ENCODE measurements around the gene NEUROG2.

Gene NEUROG2

DNA sequence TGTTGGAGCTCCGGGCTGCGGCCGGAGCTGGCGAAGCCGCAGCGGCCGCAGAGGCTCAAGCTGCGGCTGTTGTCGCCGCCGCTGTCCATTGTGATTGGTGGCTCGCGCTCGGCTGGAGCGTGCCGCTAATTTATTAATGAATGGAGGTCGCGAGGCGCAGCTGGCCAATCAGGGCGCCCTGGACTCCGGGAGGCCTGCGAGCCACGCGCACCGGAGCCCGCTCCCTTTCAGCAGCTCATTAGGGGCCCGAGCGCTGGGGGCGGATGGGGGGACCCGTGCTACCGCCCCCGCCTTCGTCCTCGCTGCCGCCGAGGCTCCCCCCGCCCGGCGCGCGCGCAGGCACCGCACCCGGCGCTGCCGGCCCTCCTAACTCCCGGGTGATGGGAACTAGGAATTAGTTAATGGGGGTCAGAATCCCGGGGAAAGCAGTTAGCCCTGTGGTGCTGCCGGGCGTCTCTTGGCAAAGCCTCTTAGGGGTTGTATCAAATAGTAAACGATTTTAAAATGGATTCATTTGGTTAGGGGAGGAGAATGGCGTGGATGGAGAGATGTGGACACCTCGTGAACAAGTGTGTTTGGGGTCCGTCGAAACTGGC is 589 bp upstream of the NEUROG2 start:
- DNase-seq (ENCODE audit: low read depth): no peak
- TF ChIP-seq, protein P1, sequence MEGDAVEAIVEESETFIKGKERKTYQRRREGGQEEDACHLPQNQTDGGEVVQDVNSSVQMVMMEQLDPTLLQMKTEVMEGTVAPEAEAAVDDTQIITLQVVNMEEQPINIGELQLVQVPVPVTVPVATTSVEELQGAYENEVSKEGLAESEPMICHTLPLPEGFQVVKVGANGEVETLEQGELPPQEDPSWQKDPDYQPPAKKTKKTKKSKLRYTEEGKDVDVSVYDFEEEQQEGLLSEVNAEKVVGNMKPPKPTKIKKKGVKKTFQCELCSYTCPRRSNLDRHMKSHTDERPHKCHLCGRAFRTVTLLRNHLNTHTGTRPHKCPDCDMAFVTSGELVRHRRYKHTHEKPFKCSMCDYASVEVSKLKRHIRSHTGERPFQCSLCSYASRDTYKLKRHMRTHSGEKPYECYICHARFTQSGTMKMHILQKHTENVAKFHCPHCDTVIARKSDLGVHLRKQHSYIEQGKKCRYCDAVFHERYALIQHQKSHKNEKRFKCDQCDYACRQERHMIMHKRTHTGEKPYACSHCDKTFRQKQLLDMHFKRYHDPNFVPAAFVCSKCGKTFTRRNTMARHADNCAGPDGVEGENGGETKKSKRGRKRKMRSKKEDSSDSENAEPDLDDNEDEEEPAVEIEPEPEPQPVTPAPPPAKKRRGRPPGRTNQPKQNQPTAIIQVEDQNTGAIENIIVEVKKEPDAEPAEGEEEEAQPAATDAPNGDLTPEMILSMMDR (IDR thresholded peaks at IDR 0.05; ENCODE audit: control insufficient read depth, extremely low read depth, insufficient read depth): no peak
- peak overlapping the region; percentile 13; the same call in 1 of the 2 replicates for H3K4me3 ChIP-seq (ENCODE audit: low read depth, low read length)

DNA sequence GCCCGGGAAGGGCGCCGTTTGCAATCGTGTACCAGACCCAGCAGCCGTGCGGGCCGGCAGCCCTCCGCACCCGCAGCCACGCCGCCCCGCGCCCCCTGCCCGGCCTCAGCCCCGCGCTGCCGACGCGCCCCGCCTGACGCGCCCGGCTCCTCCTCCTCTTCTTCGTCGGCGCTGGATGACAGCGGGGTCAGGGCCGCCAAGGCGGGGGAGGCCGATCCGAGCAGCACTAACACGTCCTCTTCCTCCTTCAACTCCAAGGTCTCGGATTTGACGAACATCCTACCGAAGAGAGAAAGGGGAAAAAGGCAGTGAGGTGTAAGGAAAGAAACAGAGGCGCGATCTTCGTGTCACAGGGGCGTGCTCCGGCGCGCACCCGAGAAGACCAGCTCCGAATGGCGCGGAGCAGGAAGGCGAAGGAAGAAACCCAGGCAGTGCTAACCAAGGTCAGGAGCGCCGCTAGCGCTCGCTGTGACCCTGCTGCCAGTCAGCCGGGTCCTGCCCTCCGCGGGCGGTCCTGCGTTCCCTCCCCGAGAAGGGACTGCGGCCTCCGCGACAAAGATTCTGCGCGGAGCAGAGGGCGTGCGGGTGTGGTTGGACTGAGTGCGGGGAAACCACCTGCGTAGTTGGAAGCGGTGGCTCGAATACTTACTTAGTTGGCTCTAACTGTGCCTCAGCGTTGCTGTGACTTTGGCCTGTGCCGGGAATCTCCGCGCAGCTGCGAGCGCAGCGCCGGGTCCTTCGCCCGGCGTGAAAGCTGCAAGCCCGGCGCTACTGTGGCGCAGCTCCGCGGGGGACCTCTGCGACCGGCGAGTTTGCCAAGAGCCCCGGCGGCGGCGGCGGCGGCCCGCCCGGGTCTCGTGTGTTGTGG is 548 bp downstream of the NEUROG2 start:
- peak; percentile 2 for DNase-seq (ENCODE audit: low read depth)
- peak overlapping the region; percentile 49 for H3K4me3 ChIP-seq (ENCODE audit: low read depth, low read length)
- TF ChIP-seq, protein P1 (IDR thresholded peaks at IDR 0.05; ENCODE audit: control insufficient read depth, extremely low read depth, insufficient read depth): 0 out of 2 replicates have a peak, but pooled peaks have one; percentile 0

DNA sequence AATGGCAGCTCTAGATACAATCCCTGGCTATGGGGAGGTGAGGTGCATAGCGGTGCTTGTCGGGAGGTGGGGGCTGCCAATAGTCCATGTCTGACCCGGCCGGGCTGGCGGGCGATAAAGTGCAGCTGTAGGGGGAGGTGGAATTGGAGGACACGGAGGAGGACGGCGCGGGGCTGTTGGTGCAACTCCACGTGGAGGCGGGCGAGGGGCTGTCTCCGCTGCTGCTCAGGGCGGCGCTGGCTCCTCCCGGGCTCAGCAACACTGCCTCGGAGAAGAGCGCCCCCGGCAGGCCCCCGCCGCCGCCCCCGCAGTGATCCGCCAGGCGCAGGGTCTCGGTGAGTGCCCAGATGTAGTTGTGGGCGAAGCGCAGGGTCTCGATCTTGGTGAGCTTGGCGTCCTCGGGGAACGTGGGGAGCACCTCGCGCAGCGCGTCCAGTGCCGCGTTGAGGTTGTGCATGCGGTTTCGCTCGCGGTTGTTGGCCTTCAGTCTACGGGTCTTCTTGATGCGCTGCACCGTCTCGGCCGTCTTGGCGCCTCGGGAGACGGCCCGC is 1.3 kb downstream of the NEUROG2 start:
- H3K4me3 ChIP-seq (ENCODE audit: low read depth, low read length): peak overlapping the region; percentile 49
- TF ChIP-seq, protein P1 (IDR thresholded peaks at IDR 0.05; ENCODE audit: control insufficient read depth, extremely low read depth, insufficient read depth): no peak
- no peak for DNase-seq (ENCODE audit: low read depth)

DNA sequence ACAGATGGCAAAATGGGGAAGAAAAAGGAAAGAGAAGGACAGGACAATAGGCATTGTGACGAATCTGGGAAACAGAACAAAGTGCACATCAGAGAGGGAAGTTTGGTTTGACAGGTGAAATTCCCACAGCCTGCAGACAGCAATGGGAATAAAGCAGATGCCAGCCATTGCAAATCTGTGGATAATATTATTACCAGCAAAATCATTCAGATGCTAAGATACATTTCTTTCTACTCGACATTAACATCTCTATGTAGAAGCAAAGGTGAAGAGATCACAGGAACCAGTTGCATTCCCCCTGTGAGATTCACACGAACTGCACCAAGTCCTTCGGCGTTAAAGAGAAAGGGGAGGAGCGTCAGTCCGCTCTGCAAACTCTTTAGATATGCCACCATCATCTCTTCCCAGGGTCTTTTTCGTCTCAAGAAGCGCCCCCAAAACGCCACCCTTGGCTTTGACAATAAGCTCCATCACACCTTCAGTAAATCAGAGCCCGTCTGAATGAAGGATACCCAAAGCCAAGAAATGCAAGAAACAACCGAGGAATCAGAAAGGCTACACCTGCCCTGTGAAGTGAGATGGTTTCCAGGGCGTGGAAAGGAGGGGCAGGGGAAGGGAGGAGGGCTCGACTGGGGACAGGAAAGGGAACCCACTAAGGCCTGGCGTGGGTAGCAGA is 1.9 kb downstream of the NEUROG2 start:
- DNase-seq (ENCODE audit: low read depth): no peak
- no peak overlapping the region for H3K4me3 ChIP-seq (ENCODE audit: low read depth, low read length)
- TF ChIP-seq, protein P1 (IDR thresholded peaks at IDR 0.05; ENCODE audit: control insufficient read depth, extremely low read depth, insufficient read depth): no peak

DNA sequence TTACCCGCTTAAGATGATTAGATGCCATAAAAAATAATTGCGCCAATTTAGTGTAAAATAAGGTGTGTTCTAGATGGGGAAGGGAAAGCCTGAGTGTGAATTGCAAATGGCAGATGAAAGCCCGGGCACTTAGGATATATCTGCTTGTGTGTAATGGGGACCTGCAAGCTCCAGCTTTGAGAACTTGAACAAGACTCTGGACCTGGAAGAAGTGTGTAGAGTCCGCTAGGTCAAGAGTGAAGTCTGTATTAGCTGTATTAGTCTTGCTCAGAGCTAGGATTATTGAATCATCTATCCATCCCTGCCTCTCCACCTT is 4.2 kb downstream of the NEUROG2 start:
- TF ChIP-seq, protein P1 (IDR thresholded peaks at IDR 0.05; ENCODE audit: control insufficient read depth, extremely low read depth, insufficient read depth): no peak
- no peak overlapping the region for H3K4me3 ChIP-seq (ENCODE audit: low read depth, low read length)
- no peak for DNase-seq (ENCODE audit: low read depth)

DNA sequence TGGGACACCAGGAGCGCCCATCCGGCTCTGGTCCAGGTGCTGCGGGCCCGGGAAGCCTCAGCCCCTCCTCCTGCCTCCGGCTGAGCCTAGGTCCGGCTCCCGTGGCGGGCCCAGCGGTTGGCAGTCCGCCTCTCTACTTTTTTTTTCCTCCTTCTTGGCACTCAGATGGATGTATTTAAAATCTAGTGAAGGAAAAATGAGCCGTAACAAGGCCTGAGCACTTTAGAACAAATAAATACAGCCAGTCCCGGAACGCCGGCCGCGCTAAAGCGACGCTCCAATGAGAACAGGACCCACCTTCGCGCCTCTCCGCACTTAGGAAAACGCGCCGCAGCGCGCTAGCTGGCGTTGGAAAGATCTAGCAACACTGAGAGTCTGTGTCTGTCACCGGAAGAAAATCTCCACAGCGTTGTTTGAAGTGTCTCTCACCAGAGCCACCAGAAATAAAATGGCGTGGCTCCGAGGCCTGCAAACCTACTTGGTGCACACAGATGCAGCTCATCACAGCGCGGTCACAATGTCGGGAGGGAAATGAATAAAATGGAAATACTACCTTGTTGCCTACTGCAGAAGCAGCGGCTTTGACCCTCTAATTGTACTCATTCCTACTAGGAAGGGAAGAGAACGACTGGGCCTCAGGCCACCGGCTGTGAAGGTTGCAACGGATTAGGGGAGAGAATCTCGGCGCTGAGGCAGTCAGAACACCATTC is 4.7 kb downstream of the NEUROG2 start:
- no peak overlapping the region for H3K4me3 ChIP-seq (ENCODE audit: low read depth, low read length)
- TF ChIP-seq, protein P1 (IDR thresholded peaks at IDR 0.05; ENCODE audit: control insufficient read depth, extremely low read depth, insufficient read depth): no peak
- DNase-seq (ENCODE audit: low read depth): no peak
